Immature natural killer cell (primary cell): ENCODE data around the gene NDFIP2. TPM values are rescaled to one million over a fixed set of nuclear protein-coding genes. Genes with fewer than 3 reads are reported as not detected.

Source experiments
- DNase-seq, 3 donors: peaks; one replicate each; pipeline ENCODE4 v3.0.0; 2022; ENCODE audit warnings: mixed read lengths in 1 of 3
- H3K27ac Mint-ChIP-seq, 6 donors: one replicate each; pipeline ENCODE4 v1.8.0; 2020; ENCODE audit warnings: mixed read lengths in 6 of 6, mild to moderate bottlenecking in 5 of 6, inconsistent platforms in 4 of 6, moderate library complexity in 3 of 6
- H3K27me3 Mint-ChIP-seq, 3 donors: one replicate each; pipeline ENCODE4 v1.8.0; 2020 to 2021; ENCODE audit warnings: low read depth in 3 of 3, mild to moderate bottlenecking in 3 of 3, mixed read lengths in 3 of 3, moderate library complexity in 3 of 3, inconsistent platforms in 1 of 3
- H3K36me3 Mint-ChIP-seq, 3 donors: one replicate each; pipeline ENCODE4 v1.8.0; 2020; ENCODE audit warnings: mixed read lengths in 3 of 3, inconsistent platforms in 2 of 3, mild to moderate bottlenecking in 2 of 3
- H3K4me1 Mint-ChIP-seq, 2 donors: one replicate each; pipeline ENCODE4 v1.8.0; 2020; ENCODE audit warnings: inconsistent platforms in 2 of 2, mild to moderate bottlenecking in 2 of 2, mixed read lengths in 2 of 2, moderate library complexity in 1 of 2
- H3K4me3 Mint-ChIP-seq, 5 donors: one replicate each; pipeline ENCODE4 v1.8.0; 2020; ENCODE audit warnings: mild to moderate bottlenecking in 5 of 5, mixed read lengths in 5 of 5, inconsistent platforms in 3 of 5, moderate library complexity in 3 of 5
- H3K9me3 Mint-ChIP-seq, 6 donors: one replicate each; pipeline ENCODE4 v1.8.0; 2020; ENCODE audit warnings: mild to moderate bottlenecking in 6 of 6, mixed read lengths in 6 of 6, inconsistent platforms in 4 of 6, moderate library complexity in 3 of 6
- polyA plus RNA-seq, 3 donors: library from polyadenylated mRNA; unstranded; fragments of 300-500 nt; fragmentation: Illumina TruSeq; gene quantifications; one replicate each; pipeline ENCODE4 v1.2.3, GENCODE V29; 2021

NDFIP2 gene
- polyA plus RNA-seq, 3 donors from 2014 or later, result 2.6 to 6.1 (median 5.6) TPM

DNA sequence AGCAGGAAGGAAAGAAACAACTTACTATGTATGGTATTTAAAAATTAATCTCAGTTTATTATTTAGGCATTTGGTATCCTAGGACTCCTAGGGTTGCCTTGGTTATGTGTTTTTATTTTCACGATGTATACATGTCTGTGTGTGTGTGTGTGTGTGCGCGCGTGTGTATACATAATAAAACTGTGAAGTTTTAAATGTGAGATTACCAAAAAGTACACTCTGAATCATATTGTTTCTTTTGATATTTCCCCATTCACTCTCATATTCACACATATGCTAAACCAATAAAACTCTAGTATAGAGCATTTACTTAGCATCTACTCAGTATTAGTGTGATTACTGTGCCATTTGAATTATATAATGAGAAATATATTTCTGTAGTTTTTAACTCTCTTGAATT is 30.8 kb upstream of the NDFIP2 start:
- no peaks in the 10 kb centered on the region for H3K9me3 Mint-ChIP-seq
- peak overlapping the region in 1 of 6 donors; percentile 23 for H3K27ac Mint-ChIP-seq
- peaks cover 0 to 6% (median 0%) of the 10 kb centered on the region in 3 donors for H3K27me3 Mint-ChIP-seq
- no peak overlapping the region for H3K4me3 Mint-ChIP-seq
- no peak for DNase-seq
- peaks cover 60 to 69% of the 10 kb centered on the region in 2 donors for H3K4me1 Mint-ChIP-seq
- H3K36me3 Mint-ChIP-seq, result no peaks in the 10 kb centered on the region

DNA sequence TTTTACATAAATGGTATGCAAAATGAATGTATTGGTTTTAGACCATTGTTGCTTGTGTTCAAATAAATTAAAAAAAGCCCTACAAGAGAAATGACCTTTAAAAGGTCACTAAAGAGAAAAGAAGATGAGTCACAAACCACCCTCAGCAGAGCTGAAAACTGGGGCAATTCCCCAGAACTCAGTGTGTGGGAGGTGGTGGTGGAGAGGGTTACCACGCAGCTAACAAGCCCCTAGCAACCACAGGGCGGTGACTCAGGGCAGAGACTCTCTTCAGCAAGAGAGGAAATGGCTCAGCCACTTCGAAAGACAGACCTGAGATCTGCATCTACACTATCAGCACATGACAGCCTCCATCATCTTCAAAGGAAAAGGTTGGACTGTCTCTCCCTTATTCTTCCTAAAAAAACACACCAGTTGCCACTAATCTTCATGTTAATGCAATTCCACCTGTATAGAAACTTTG is 29.4 kb upstream of the NDFIP2 start:
- DNase-seq, result peak; percentile 81 to 85 (median 83)

GRCh38 chr13:79452239-79452913 is 28.6 kb upstream of the NDFIP2 start:
- Mint-ChIP-seq H3K4me3 (peak overlapping the region in 2 of 5 donors; percentile 71 to 80), H3K27ac (peak overlapping the region in 5 of 6 donors; percentile 54 to 95 (median 89)), H3K4me1 (peaks cover 48 to 52% of the 10 kb centered on the region in 2 donors), H3K27me3 (peaks cover 0 to 6% (median 0%) of the 10 kb centered on the region in 3 donors), H3K9me3 (no peaks in the 10 kb centered on the region), H3K36me3 (no peaks in the 10 kb centered on the region)
- DNase-seq, result no peak

More for the DNA sequence above, 29.4 kb upstream of the NDFIP2 start:
- Mint-ChIP-seq H3K4me1 (peaks cover 51 to 58% of the 10 kb centered on the region in 2 donors), H3K27me3 (peaks cover 0 to 6% (median 0%) of the 10 kb centered on the region in 3 donors), H3K27ac (peak overlapping the region; percentile 84 to 95 (median 90)), H3K9me3 (no peaks in the 10 kb centered on the region), H3K36me3 (no peaks in the 10 kb centered on the region), H3K4me3 (peak overlapping the region; percentile 16 to 80 (median 61))

GRCh38 chr13:79455331-79455730 is 25.6 kb upstream of the NDFIP2 start:
- peaks cover 21 to 25% of the 10 kb centered on the region in 2 donors for H3K4me1 Mint-ChIP-seq
- no peaks in the 10 kb centered on the region for H3K36me3 Mint-ChIP-seq
- H3K27me3 Mint-ChIP-seq, result peaks cover 0 to 6% (median 0%) of the 10 kb centered on the region in 3 donors
- H3K9me3 Mint-ChIP-seq, result peaks cover 0 to 2% (median 0%) of the 10 kb centered on the region in 6 donors
- DNase-seq, result no peak
- no peak overlapping the region for H3K4me3 Mint-ChIP-seq
- H3K27ac Mint-ChIP-seq, result no peak overlapping the region

DNA sequence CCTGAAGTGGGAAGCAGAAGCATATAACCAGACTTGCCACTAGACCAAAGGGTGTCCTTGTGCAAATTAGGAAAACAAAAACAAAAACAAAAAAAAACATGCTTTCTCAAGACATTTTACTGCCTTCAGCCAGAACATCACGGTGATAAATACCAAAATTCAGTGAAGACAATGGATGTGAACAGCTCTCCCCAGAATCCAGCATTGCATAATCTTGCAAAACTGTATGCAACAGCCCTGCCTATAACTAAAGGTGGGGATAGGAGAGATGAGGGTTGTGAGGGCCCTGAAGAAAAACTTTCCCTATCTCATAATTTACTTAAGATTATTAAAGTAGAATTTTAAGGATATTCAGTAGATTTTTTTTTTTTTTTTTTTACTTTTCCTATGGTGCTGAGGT is 24.9 kb upstream of the NDFIP2 start:
- H3K4me1 Mint-ChIP-seq, result peaks cover 17 to 18% of the 10 kb centered on the region in 2 donors
- no peaks in the 10 kb centered on the region for H3K36me3 Mint-ChIP-seq
- H3K4me3 Mint-ChIP-seq, result no peak overlapping the region
- no peak overlapping the region for H3K27ac Mint-ChIP-seq
- peaks cover 0 to 2% (median 0%) of the 10 kb centered on the region in 6 donors for H3K9me3 Mint-ChIP-seq
- no peak for DNase-seq
- peaks cover 0 to 6% (median under 1%) of the 10 kb centered on the region in 3 donors for H3K27me3 Mint-ChIP-seq

GRCh38 chr13:79456656-79457365 is 24.1 kb upstream of the NDFIP2 start:
- Mint-ChIP-seq H3K9me3 (peaks cover 0 to 2% (median 0%) of the 10 kb centered on the region in 6 donors), H3K4me3 (no peak overlapping the region), H3K27ac (no peak overlapping the region), H3K4me1 (peaks cover 10 to 11% of the 10 kb centered on the region in 2 donors), H3K36me3 (no peaks in the 10 kb centered on the region), H3K27me3 (peaks cover 2% of the 10 kb centered on the region in 3 donors)
- DNase-seq, result no peak

GRCh38 chr13:79457390-79457789 is 23.6 kb upstream of the NDFIP2 start:
- Mint-ChIP-seq H3K27ac (no peak overlapping the region), H3K9me3 (peaks cover 0 to 2% (median 0%) of the 10 kb centered on the region in 6 donors)

DNA sequence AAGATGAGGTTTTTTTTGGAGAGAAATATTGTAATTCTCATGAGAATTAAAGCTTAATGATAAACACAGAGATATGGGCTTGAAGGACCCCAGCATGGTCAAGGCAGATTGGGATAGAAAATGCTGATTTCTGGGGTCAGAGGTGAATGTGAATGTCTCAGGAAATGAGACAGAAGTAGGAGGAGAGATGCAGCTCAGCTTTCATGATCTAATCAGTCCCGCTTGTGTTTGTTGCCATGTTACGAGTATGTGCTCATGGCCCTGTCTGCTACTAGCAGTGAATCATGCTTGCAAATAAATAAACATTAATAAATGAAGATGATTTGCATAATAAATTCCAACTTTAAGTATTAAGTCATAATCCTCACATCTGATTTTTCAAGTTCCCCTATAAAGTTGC is 23.0 kb upstream of the NDFIP2 start:
- no peak for DNase-seq

More at GRCh38 chr13:79457390-79457789, 23.6 kb upstream of the NDFIP2 start:
- Mint-ChIP-seq H3K27me3 (peaks cover 2 to 5% (median 2%) of the 10 kb centered on the region in 3 donors), H3K36me3 (no peaks in the 10 kb centered on the region), H3K4me1 (peaks cover 4 to 5% of the 10 kb centered on the region in 2 donors), H3K4me3 (no peak overlapping the region)
- no peak for DNase-seq

GRCh38 chr13:79458436-79458835 is 22.5 kb upstream of the NDFIP2 start:
- no peaks in the 10 kb centered on the region for H3K4me1 Mint-ChIP-seq
- H3K4me3 Mint-ChIP-seq, result no peak overlapping the region
- H3K36me3 Mint-ChIP-seq, result no peaks in the 10 kb centered on the region
- no peak for DNase-seq
- H3K27ac Mint-ChIP-seq, result no peak overlapping the region
- peaks cover 0 to 2% (median 0%) of the 10 kb centered on the region in 6 donors for H3K9me3 Mint-ChIP-seq
- peaks cover 0 to 5% (median 2%) of the 10 kb centered on the region in 3 donors for H3K27me3 Mint-ChIP-seq

More for the DNA sequence above, 23.0 kb upstream of the NDFIP2 start:
- no peaks in the 10 kb centered on the region for H3K36me3 Mint-ChIP-seq
- H3K4me1 Mint-ChIP-seq, result no peaks in the 10 kb centered on the region
- peaks cover 2 to 5% (median 2%) of the 10 kb centered on the region in 3 donors for H3K27me3 Mint-ChIP-seq
- H3K9me3 Mint-ChIP-seq, result peaks cover 0 to 2% (median 0%) of the 10 kb centered on the region in 6 donors
- no peak overlapping the region for H3K27ac Mint-ChIP-seq
- no peak overlapping the region for H3K4me3 Mint-ChIP-seq

GRCh38 chr13:79459906-79460305 is 21.0 kb upstream of the NDFIP2 start:
- Mint-ChIP-seq H3K27me3 (peaks cover 0 to 5% (median 2%) of the 10 kb centered on the region in 3 donors), H3K36me3 (no peaks in the 10 kb centered on the region), H3K4me1 (no peaks in the 10 kb centered on the region), H3K27ac (peak overlapping the region in 1 of 6 donors; percentile 57), H3K4me3 (no peak overlapping the region), H3K9me3 (peaks cover 0 to 2% (median 0%) of the 10 kb centered on the region in 6 donors)
- no peak for DNase-seq

GRCh38 chr13:79462895-79463294 is 18.1 kb upstream of the NDFIP2 start:
- Mint-ChIP-seq H3K36me3 (no peaks in the 10 kb centered on the region), H3K27me3 (peaks cover 2 to 5% (median 4%) of the 10 kb centered on the region in 3 donors), H3K4me1 (no peaks in the 10 kb centered on the region), H3K4me3 (no peak overlapping the region), H3K9me3 (peaks cover 0 to 4% (median 0%) of the 10 kb centered on the region in 6 donors), H3K27ac (no peak overlapping the region)
- no peak for DNase-seq

GRCh38 chr13:79463604-79464003 is 17.4 kb upstream of the NDFIP2 start:
- Mint-ChIP-seq H3K27ac (no peak overlapping the region), H3K4me1 (no peaks in the 10 kb centered on the region), H3K9me3 (peaks cover 0 to 4% (median 0%) of the 10 kb centered on the region in 6 donors), H3K27me3 (peaks cover 2 to 5% (median 4%) of the 10 kb centered on the region in 3 donors), H3K36me3 (no peaks in the 10 kb centered on the region), H3K4me3 (no peak overlapping the region)
- no peak for DNase-seq

GRCh38 chr13:79466872-79467271 is 14.1 kb upstream of the NDFIP2 start:
- no peak overlapping the region for H3K27ac Mint-ChIP-seq
- H3K4me1 Mint-ChIP-seq, result no peaks in the 10 kb centered on the region
- DNase-seq, result no peak
- H3K9me3 Mint-ChIP-seq, result peaks cover 0 to 2% (median 0%) of the 10 kb centered on the region in 6 donors
- no peak overlapping the region for H3K4me3 Mint-ChIP-seq
- H3K36me3 Mint-ChIP-seq, result no peaks in the 10 kb centered on the region
- H3K27me3 Mint-ChIP-seq, result peaks cover 2 to 3% (median 2%) of the 10 kb centered on the region in 3 donors

- Mint-ChIP-seq H3K36me3 (no peaks in the 10 kb centered on the region), H3K9me3 (peaks cover 0 to 2% (median 0%) of the 10 kb centered on the region in 6 donors), H3K4me1 (no peaks in the 10 kb centered on the region)
Observed at GRCh38 chr13:79468402-79468801, 12.6 kb upstream of the NDFIP2 start.

More at GRCh38 chr13:79468402-79468801, 12.6 kb upstream of the NDFIP2 start:
- no peak overlapping the region for H3K4me3 Mint-ChIP-seq
- peaks cover 0 to 4% (median 2%) of the 10 kb centered on the region in 3 donors for H3K27me3 Mint-ChIP-seq
- H3K27ac Mint-ChIP-seq, result peak overlapping the region in 1 of 6 donors; percentile 24
- no peak for DNase-seq
